Smooth muscle cell (in vitro differentiated cells): Measurements from ENCODE around the gene PAX5. TPM values are rescaled to one million over a fixed set of nuclear protein-coding genes. Genes with fewer than 3 reads are reported as not detected.

Source experiments
- DNase-seq: peaks from one replicate; lab custom pipeline; 2025; ENCODE audit not compliant: unreplicated experiment; lab: John Stamatoyannopoulos, UW
- H2AFZ ChIP-seq: fragments of 200-600 bp; sonication (generic); 2 replicates; pipeline ENCODE4 v1.6.0; 2016; ENCODE audit warnings: antibody characterized with exemption, low read depth, mild to moderate bottlenecking
- H3F3A ChIP-seq: fragments of 200-600 bp; sonication (generic); 2 replicates; pipeline ENCODE4 v1.6.0; 2017; ENCODE audit warnings: antibody characterized with exemption, low read depth
- H3K27ac ChIP-seq: fragments of 200-600 bp; sonication (generic); 2 replicates; pipeline ENCODE4 v1.5.1; 2016; ENCODE audit warnings: low read depth, mild to moderate bottlenecking
- H3K27me3 ChIP-seq: fragments of 200-600 bp; sonication (generic); 2 replicates; pipeline ENCODE4 v1.6.1; 2016; ENCODE audit warnings: low read depth, mild to moderate bottlenecking
- H3K36me3 ChIP-seq: fragments of 200-600 bp; sonication (generic); 2 replicates; pipeline ENCODE4 v1.5.1; 2016; ENCODE audit warnings: low read depth
- H3K4me1 ChIP-seq: fragments of 200-600 bp; sonication (generic); 2 replicates; pipeline ENCODE4 v1.5.1; 2016; ENCODE audit warnings: low read depth
- H3K4me2 ChIP-seq: fragments of 200-600 bp; sonication (generic); 2 replicates; pipeline ENCODE4 v1.6.0; 2016; ENCODE audit warnings: mild to moderate bottlenecking
- H3K4me3 ChIP-seq: fragments of 200-600 bp; sonication (generic); 2 replicates; pipeline ENCODE4 v1.5.1; 2016; ENCODE audit warnings: mild to moderate bottlenecking
- H3K79me2 ChIP-seq: fragments of 200-600 bp; sonication (generic); 2 replicates; pipeline ENCODE4 v1.6.0; 2016; ENCODE audit warnings: low read depth, mild to moderate bottlenecking
- H3K9ac ChIP-seq: fragments of 200-600 bp; sonication (generic); 2 replicates; pipeline ENCODE4 v1.6.0; 2016; ENCODE audit warnings: low read depth
- H3K9me3 ChIP-seq: fragments of 200-600 bp; sonication (generic); replicated peaks from 2 replicates; pipeline ENCODE4 v1.5.1; 2016; ENCODE audit warnings: low read depth
- H4K20me1 ChIP-seq: fragments of 200-600 bp; sonication (generic); 2 replicates; pipeline ENCODE4 v1.6.0; 2016; ENCODE audit warnings: low read depth
- CTCF ChIP-seq: fragments of 200-600 bp; sonication (generic); IDR thresholded peaks from 2 replicates; pipeline ENCODE4 v1.5.1; 2017; ENCODE audit warnings: borderline replicate concordance, mild to moderate bottlenecking, antibody characterized with exemption; ENCODE audit not compliant: insufficient read depth, poor library complexity, severe bottlenecking
- WGBS: methylation state at CpG from one replicate; pipeline ENCODE4 v1.1.7; 2016; ENCODE audit warnings: low lambda C conversion rate; 5-methylcytosine and 5-hydroxymethylcytosine counted together
- polyA plus RNA-seq: library from polyadenylated mRNA; unstranded; fragments of >200 nt; fragmentation: Nextera tagmentation; extraction: Ambion mirVana; gene quantifications from 2 replicates; pipeline ENCODE4 v1.2.1, GENCODE V29; 2016
- total RNA-seq: library from RNA; depleted of rRNA; stranded (reverse); fragments of >200 nt; gene quantifications from 2 replicates; pipeline ENCODE4 v1.2.3, GENCODE V29; 2014

Gene PAX5
- total and polyA plus RNA-seq, 2 experiments from 2014 or later = 0.09 TPM; not detected in 1

GRCh38 chr9:36836486-36836885 is 197.6 kb downstream of the PAX5 start:
- TF ChIP-seq CTCF = no peak
- H3K27ac ChIP-seq = no peak overlapping the region
- no peaks in the 10 kb centered on the region for H3K36me3 ChIP-seq
- H3K79me2 ChIP-seq = no peaks in the 10 kb centered on the region
- WGBS = 85% methylated on average over 7 of the region's 7 CpGs
- peaks cover 2% of the 10 kb centered on the region for H3K4me1 ChIP-seq
- H3K9me3 ChIP-seq = no peaks in the 10 kb centered on the region
- no peak overlapping the region for H3K4me3 ChIP-seq
- H3F3A ChIP-seq = no peaks in the 10 kb centered on the region
- DNase-seq = no peak
- no peaks in the 10 kb centered on the region for H4K20me1 ChIP-seq
- H2AFZ ChIP-seq = no peak overlapping the region
- no peak overlapping the region for H3K9ac ChIP-seq
- H3K27me3 ChIP-seq = peaks cover 4% of the 10 kb centered on the region
- H3K4me2 ChIP-seq = no peak overlapping the region

GRCh38 chr9:36835271-36835996 is 198.6 kb downstream of the PAX5 start:
- DNase-seq = no peak
- Histone ChIP-seq H3K4me2 (no peak overlapping the region), H4K20me1 (no peaks in the 10 kb centered on the region), H3K9ac (no peak overlapping the region), H3K9me3 (no peaks in the 10 kb centered on the region), H3K36me3 (no peaks in the 10 kb centered on the region), H3K27ac (no peak overlapping the region), H3F3A (no peaks in the 10 kb centered on the region), H3K27me3 (peaks cover 4% of the 10 kb centered on the region), H3K79me2 (no peaks in the 10 kb centered on the region), H3K4me1 (no peaks in the 10 kb centered on the region), H2AFZ (no peak overlapping the region), H3K4me3 (no peak overlapping the region)
- TF ChIP-seq CTCF = no peak
- WGBS = 90% methylated on average over 18 of the region's 18 CpGs

- no peaks in the 10 kb centered on the region for H3K9me3 ChIP-seq
- H3K79me2 ChIP-seq = no peaks in the 10 kb centered on the region
- WGBS = 85% methylated on average over 9 of the region's 9 CpGs
- no peaks in the 10 kb centered on the region for H3K36me3 ChIP-seq
- H4K20me1 ChIP-seq = no peaks in the 10 kb centered on the region
- no peak overlapping the region for H3K9ac ChIP-seq
- H3K4me2 ChIP-seq = no peak overlapping the region
- no peak for DNase-seq
- H2AFZ ChIP-seq = no peak overlapping the region
- TF ChIP-seq CTCF = no peak
- H3K4me1 ChIP-seq = no peaks in the 10 kb centered on the region
- no peaks in the 10 kb centered on the region for H3F3A ChIP-seq
- no peak overlapping the region for H3K27ac ChIP-seq
- H3K4me3 ChIP-seq = no peak overlapping the region
- peaks cover 3% of the 10 kb centered on the region for H3K27me3 ChIP-seq
These were observed 199.3 kb downstream of the PAX5 start for GRCh38 chr9:36834736-36835135.

- Histone ChIP-seq H3K27me3 (no peaks in the 10 kb centered on the region), H2AFZ (no peak overlapping the region), H3K9ac (no peak overlapping the region), H3K4me1 (no peaks in the 10 kb centered on the region), H3K4me2 (no peak overlapping the region), H3F3A (no peaks in the 10 kb centered on the region), H3K27ac (no peak overlapping the region), H3K79me2 (no peaks in the 10 kb centered on the region), H3K9me3 (no peaks in the 10 kb centered on the region), H4K20me1 (no peaks in the 10 kb centered on the region), H3K36me3 (no peaks in the 10 kb centered on the region), H3K4me3 (no peak overlapping the region)
- 82% methylated on average over 6 of the region's 6 CpGs for WGBS
- no peak for TF ChIP-seq CTCF
- no peak for DNase-seq
These were observed 200.1 kb downstream of the PAX5 start for GRCh38 chr9:36833954-36834353.
